Osteocyte (in vitro differentiated cells): ENCODE results near the gene FOXD2. TPM values are rescaled to one million over a fixed set of nuclear protein-coding genes. Genes with fewer than 3 reads are reported as not detected.
"Not testable (repeated sequence)": the region's sequence is repeated elsewhere in the genome, so short reads cannot be mapped to it uniquely, and the experiment has no call there.

Experiments used
- DNase-seq: peaks from one replicate; pipeline ENCODE4 v3.0.0; 2021; ENCODE audit warnings: mixed read lengths; ENCODE audit not compliant: unreplicated experiment; ENCODE audit errors: extremely low spot score
- H3K27ac Mint-ChIP-seq: one replicate; pipeline ENCODE4 v1.8.0; 2021; ENCODE audit warnings: mild to moderate bottlenecking, mixed read lengths; ENCODE audit not compliant: unreplicated experiment
- H3K27me3 Mint-ChIP-seq: one replicate; pipeline ENCODE4 v1.8.0; 2021; ENCODE audit warnings: mixed read lengths; ENCODE audit not compliant: unreplicated experiment
- H3K36me3 Mint-ChIP-seq: one replicate; pipeline ENCODE4 v1.8.0; 2021; ENCODE audit warnings: mixed read lengths; ENCODE audit not compliant: unreplicated experiment
- H3K4me1 Mint-ChIP-seq: one replicate; pipeline ENCODE4 v1.8.0; 2021; ENCODE audit warnings: mixed read lengths; ENCODE audit not compliant: unreplicated experiment
- H3K4me3 Mint-ChIP-seq: one replicate; pipeline ENCODE4 v1.8.0; 2021; ENCODE audit warnings: mild to moderate bottlenecking, moderate library complexity, mixed read lengths; ENCODE audit not compliant: unreplicated experiment
- H3K9me3 Mint-ChIP-seq: one replicate; pipeline ENCODE4 v1.8.0; 2021; ENCODE audit warnings: mixed read lengths; ENCODE audit not compliant: unreplicated experiment
- total RNA-seq: library from RNA; stranded (reverse); gene quantifications from 2 replicates; pipeline ENCODE4 v1.2.1, GENCODE V29; 2021
- TF ChIP-seq, protein P1 (sequence below): fragments of 200-600 bp; sonication (generic); IDR thresholded peaks from 2 replicates; pipeline ENCODE4 v1.5.0; 2021; ENCODE audit warnings: antibody characterized with exemption, mild to moderate bottlenecking, moderate library complexity

The FOXD2 gene
- total RNA-seq, 1 donor from 2014 or later: 1.0 TPM

DNA sequence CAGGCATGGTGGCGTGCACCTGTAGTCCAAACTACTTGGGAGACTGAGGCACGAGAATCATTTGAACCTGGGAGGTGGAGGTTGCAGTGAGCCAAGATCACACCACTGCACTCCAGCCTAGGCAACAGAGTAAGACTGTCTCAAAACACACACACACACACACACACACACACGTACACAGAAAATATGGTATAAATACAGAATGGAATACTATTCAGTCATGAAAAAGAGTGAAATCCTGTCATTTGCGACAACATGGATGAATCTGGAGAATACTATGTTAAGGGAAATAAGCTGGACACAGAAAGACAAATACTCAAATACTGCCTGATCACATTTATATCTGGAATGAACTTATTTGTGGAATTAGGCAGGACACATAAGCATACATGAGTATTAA is 18.4 kb downstream of the FOXD2 start:
- TF ChIP-seq, protein P1, sequence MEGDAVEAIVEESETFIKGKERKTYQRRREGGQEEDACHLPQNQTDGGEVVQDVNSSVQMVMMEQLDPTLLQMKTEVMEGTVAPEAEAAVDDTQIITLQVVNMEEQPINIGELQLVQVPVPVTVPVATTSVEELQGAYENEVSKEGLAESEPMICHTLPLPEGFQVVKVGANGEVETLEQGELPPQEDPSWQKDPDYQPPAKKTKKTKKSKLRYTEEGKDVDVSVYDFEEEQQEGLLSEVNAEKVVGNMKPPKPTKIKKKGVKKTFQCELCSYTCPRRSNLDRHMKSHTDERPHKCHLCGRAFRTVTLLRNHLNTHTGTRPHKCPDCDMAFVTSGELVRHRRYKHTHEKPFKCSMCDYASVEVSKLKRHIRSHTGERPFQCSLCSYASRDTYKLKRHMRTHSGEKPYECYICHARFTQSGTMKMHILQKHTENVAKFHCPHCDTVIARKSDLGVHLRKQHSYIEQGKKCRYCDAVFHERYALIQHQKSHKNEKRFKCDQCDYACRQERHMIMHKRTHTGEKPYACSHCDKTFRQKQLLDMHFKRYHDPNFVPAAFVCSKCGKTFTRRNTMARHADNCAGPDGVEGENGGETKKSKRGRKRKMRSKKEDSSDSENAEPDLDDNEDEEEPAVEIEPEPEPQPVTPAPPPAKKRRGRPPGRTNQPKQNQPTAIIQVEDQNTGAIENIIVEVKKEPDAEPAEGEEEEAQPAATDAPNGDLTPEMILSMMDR: no peak
- Mint-ChIP-seq H3K27ac (no peak overlapping the region), H3K4me1 (no peaks in the 10 kb centered on the region), H3K4me3 (no peak overlapping the region), H3K27me3 (peaks cover 40% of the 10 kb centered on the region), H3K36me3 (no peaks in the 10 kb centered on the region), H3K9me3 (no peaks in the 10 kb centered on the region)
- no peak for DNase-seq

DNA sequence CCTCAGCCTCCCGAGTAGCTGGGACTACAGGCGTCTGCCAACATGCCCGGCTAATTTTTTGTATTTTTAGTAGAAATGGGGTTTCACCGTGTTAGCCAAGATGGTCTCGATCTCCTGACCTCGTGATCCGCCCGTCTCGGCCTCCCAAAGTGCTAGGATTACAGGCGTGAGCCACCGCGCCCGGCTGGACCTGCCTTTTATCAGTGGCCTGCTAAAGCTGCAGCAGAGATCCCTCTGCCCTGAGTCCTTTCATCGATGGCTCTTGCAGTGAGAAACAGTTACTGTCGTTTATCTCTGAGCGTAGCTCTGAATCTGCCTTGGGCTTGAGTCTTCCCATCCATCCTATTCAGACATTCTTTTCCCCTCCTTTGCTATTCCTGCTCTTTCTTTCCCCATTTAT is 19.7 kb downstream of the FOXD2 start:
- H3K36me3 Mint-ChIP-seq, H3K4me3 Mint-ChIP-seq, DNase-seq, H3K4me1 Mint-ChIP-seq, H3K9me3 Mint-ChIP-seq, H3K27ac Mint-ChIP-seq: not testable (repeated sequence)
- peaks cover 49% of the 10 kb centered on the region for H3K27me3 Mint-ChIP-seq

DNA sequence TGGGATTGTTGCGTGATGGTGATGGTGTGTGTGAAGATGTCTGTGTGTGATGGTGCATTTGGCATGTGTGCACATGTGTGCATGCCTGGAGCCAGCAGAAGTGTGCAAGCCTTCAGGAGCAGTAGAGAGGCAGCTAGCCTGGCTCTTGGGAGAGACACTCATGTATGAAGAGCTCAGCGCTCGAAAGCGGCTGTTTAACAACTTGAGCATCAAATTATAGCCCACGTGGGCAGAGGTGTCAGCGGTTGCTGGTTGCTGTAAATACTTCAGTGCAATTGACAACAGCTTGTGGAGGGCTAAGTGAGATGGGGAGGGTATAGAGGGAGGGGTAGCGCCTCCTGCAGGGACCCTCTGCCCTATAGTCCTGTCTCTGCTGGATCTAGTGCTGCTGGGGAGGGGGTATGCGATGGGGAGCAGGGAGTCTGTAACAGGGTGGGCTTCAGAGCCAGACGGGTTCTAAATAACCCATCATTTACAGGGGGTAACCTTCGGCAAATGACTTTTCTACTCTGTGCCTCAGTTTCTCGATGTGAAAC is 21.5 kb downstream of the FOXD2 start:
- H3K27me3 Mint-ChIP-seq: peaks cover 54% of the 10 kb centered on the region
- no peak overlapping the region for H3K27ac Mint-ChIP-seq
- TF ChIP-seq, protein P1: no peak
- no peaks in the 10 kb centered on the region for H3K4me1 Mint-ChIP-seq
- H3K36me3 Mint-ChIP-seq: no peaks in the 10 kb centered on the region
- no peak for DNase-seq
- no peaks in the 10 kb centered on the region for H3K9me3 Mint-ChIP-seq
- no peak overlapping the region for H3K4me3 Mint-ChIP-seq

DNA sequence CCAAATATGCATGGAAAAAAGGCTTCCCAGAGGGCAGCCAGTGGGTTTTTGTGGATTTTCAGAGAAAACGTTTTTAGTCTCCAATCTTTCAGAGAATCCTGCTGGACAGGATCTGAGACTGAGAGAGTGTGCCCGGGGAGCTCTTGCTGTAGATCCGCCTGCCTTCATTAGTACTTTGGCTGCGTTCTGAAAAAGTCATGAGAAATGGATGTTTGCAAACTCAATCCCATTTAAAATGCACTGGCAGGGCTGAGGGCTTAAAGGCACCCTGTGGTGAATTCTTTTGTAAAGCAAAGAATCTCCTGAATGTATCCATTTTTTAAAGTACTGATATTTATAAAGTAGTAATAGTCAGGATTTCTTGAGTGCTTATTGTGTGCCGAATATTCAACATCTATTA is 22.2 kb downstream of the FOXD2 start:
- Mint-ChIP-seq H3K4me3 (no peak overlapping the region), H3K27me3 (peaks cover 51% of the 10 kb centered on the region), H3K9me3 (no peaks in the 10 kb centered on the region), H3K4me1 (no peaks in the 10 kb centered on the region), H3K36me3 (no peaks in the 10 kb centered on the region), H3K27ac (no peak overlapping the region)
- no peak for DNase-seq
- TF ChIP-seq, protein P1: no peak

DNA sequence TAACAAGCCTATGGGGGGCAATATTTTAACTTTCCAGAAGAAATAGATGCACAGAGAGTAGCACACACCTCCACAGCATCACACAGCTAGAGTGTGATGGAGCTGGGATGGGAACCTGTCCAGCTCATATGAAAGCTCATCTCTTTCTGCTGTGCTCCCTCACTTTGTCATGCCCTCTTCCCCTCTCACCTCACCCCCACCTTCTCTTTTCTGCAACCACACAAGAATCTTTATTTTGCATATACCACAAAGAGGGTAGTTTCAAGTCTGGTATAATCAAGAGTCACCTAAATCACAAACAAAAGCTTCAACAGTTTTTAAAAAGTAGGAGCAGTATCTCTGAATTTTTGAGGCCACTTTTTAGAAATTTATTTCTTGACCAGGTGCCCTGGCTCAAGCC is 22.6 kb downstream of the FOXD2 start:
- H3K4me3 Mint-ChIP-seq: no peak overlapping the region
- no peaks in the 10 kb centered on the region for H3K36me3 Mint-ChIP-seq
- peaks cover 49% of the 10 kb centered on the region for H3K27me3 Mint-ChIP-seq
- TF ChIP-seq, protein P1: no peak
- DNase-seq: no peak
- no peaks in the 10 kb centered on the region for H3K4me1 Mint-ChIP-seq
- H3K27ac Mint-ChIP-seq: no peak overlapping the region
- no peaks in the 10 kb centered on the region for H3K9me3 Mint-ChIP-seq

DNA sequence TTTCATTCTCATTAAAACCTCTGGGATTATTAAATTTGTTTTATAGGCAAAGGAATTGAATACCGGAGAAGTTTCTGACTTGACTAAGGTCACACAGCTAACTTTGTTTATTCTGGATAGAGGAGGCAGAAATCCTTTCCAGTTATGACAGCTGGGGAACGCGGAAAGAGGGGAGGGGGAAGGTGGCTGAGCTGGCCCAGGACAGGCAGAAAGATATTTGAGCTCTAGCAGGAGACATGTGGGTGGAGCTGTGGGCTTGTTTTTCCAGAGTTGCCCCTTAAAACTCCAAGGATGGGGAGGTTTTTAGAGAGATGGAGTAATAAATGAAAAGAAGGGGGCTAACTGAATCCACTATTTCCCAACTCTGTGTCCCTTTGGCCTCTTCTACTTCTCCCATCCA is 27.8 kb downstream of the FOXD2 start:
- H3K4me3 Mint-ChIP-seq: no peak overlapping the region
- no peak overlapping the region for H3K27ac Mint-ChIP-seq
- H3K4me1 Mint-ChIP-seq: no peaks in the 10 kb centered on the region
- H3K36me3 Mint-ChIP-seq: no peaks in the 10 kb centered on the region
- TF ChIP-seq, protein P1: no peak
- H3K9me3 Mint-ChIP-seq: no peaks in the 10 kb centered on the region
- H3K27me3 Mint-ChIP-seq: peaks cover 39% of the 10 kb centered on the region
- no peak for DNase-seq
